ENCODE measurements around the gene SELL.
"Not testable (repeated sequence)": the region's sequence is repeated elsewhere in the genome, so short reads cannot be mapped to it uniquely, and the experiment has no call there.

Gene SELL

GRCh38 chr1:169711469-169712308, at the start of gene SELL:
SELL (minus strand) TSS chr1:169711620; CDS start chr1:169711498, 122 bp downstream.
- peak in 10 of 14 donors; percentile 1 to 34 (median 15) for DNase-seq

GRCh38 chr1:169759038-169759437, 47.6 kb upstream of the SELL start:
- DNase-seq, result no peak

GRCh38 chr1:169753549-169753948, 42.1 kb upstream of the SELL start:
- no peak for DNase-seq

- no peak for DNase-seq
Measured at GRCh38 chr1:169750041-169750440, 38.6 kb upstream of the SELL start.

- no peak for DNase-seq
Measured at GRCh38 chr1:169746550-169746949, 35.1 kb upstream of the SELL start.

- DNase-seq, result no peak
Measured at GRCh38 chr1:169745015-169745861, 33.8 kb upstream of the SELL start.

- no peak for DNase-seq
Measured at GRCh38 chr1:169741666-169742394, 30.4 kb upstream of the SELL start.

- DNase-seq, result no peak
Measured at GRCh38 chr1:169739980-169740379, 28.6 kb upstream of the SELL start.

GRCh38 chr1:169733924-169734323, 22.5 kb upstream of the SELL start, which contains the start of gene SELE:
SELE (minus strand) TSS chr1:169734079; CDS start chr1:169733612, 467 bp downstream.
- no peak for DNase-seq

- DNase-seq, result no peak
Measured at GRCh38 chr1:169731446-169731845, 20.0 kb upstream of the SELL start.

GRCh38 chr1:169729991-169730390, 18.6 kb upstream of the SELL start:
- DNase-seq, result no peak

- DNase-seq, result no peak
Measured at GRCh38 chr1:169727307-169727706, 15.9 kb upstream of the SELL start.

- DNase-seq, result no peak
Measured at GRCh38 chr1:169726851-169727250, 15.4 kb upstream of the SELL start.

- no peak for DNase-seq
Measured at GRCh38 chr1:169725930-169726329, 14.5 kb upstream of the SELL start.

GRCh38 chr1:169724168-169724567, 12.7 kb upstream of the SELL start:
- no peak for DNase-seq

GRCh38 chr1:169723763-169724162, 12.3 kb upstream of the SELL start:
- DNase-seq, result no peak

GRCh38 chr1:169722779-169723178, 11.4 kb upstream of the SELL start:
- DNase-seq, result no peak

GRCh38 chr1:169715100-169715499, 3.7 kb upstream of the SELL start:
- not testable (repeated sequence) for DNase-seq

- not testable (repeated sequence) for DNase-seq
Measured at GRCh38 chr1:169713090-169713489, 1.7 kb upstream of the SELL start.

GRCh38 chr1:169712309-169712631, 850 bp upstream of the SELL start:
- no peak for DNase-seq

GRCh38 chr1:169708647-169709046, 2.8 kb downstream of the SELL start:
- DNase-seq, result no peak

- no peak for DNase-seq
Measured at GRCh38 chr1:169707912-169708604, 3.4 kb downstream of the SELL start.

Data from C1 segment of cervical spinal cord (tissue), 14 donors.